Measurements from ENCODE around the gene ITIH1.

DNA sequence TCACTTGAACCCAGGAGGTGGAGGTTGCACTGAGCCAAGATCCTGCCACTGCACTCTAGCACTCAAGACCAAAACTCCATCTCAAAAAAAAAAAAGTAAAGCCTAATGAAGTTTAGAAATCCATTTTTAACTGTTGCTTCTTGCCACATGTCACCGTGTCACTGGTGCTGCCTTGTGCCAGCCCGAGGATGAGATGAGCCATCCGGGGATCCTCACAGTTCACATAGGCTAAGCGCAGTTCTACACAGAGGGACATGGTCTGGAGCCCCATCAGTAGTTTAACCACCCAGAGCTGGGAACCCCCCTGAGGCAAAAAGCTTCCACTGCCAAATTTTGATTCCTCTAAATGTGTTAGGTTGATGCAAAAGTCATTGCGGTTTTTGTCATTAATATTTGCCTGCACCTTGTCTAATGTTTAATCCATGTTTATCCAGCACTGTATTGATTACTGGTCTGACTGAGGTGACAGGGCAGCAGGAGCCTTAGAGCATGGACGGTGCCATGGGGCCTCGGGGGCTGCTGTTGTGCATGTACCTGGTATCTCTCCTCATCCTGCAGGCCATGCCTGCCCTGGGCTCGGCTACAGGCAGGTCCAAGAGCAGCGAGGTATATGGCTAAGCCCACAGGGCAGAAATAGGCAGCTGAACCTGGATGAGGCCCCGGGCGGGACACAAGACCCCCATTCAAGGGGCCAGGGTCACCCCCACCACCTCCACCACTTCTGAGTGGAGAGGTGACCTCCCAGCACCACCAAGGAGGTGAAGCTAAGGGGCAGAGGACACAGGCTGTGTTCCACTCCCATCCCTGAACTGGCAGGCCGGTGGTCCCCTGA lies at the start of gene ITIH1:
- TF ChIP-seq EZH2 (IDR thresholded peaks at IDR 0.05; ENCODE audit: insufficient read depth, poor library complexity, severe bottlenecking) (no peak), EZH2phosphoT487 (IDR thresholded peaks at IDR 0.05; ENCODE audit: insufficient read depth, low read depth) (no peak)

Data from GM23248 (cell line).